Measurements from ENCODE around the gene CHAT. TPM values are rescaled to one million over a fixed set of nuclear protein-coding genes. Genes with fewer than 3 reads are reported as not detected.

Gene CHAT
- total and polyA plus RNA-seq, 4 donors: not detected

GRCh38 chr10:49711481-49711880, 97.6 kb downstream of the CHAT start:
- Histone ChIP-seq H3K9me3 (ENCODE audit: control insufficient read depth in 4 of 4, insufficient read depth in 3 of 4, low read length in 3 of 4) (peaks cover 0 to 3% (median 0%) of the 10 kb centered on the region in 4 donors), H3K27me3 (ENCODE audit: control insufficient read depth in 3 of 3, insufficient read depth in 3 of 3, low read length in 2 of 3) (no peaks in the 10 kb centered on the region), H3K9ac (ENCODE audit: insufficient read depth in 1 of 2, low read length in 2 of 2) (no peak overlapping the region), H3K4me3 (no peak overlapping the region), H3K36me3 (ENCODE audit: control insufficient read depth in 4 of 4, insufficient read depth in 4 of 4, low read length in 4 of 4) (no peaks in the 10 kb centered on the region), H3K4me1 (ENCODE audit: control insufficient read depth in 5 of 5, insufficient read depth in 5 of 5, low read length in 5 of 5) (no peaks in the 10 kb centered on the region), H3K27ac (ENCODE audit: low read depth in 1 of 2, low read length in 1 of 2) (no peak overlapping the region)
- ATAC-seq (ENCODE audit: insufficient read depth, low FRiP score) (no peak), DNase-seq (no peak)
- 66 to 76% methylated on average over 8 of the region's 8 CpGs for WGBS, 2 donors
- TF ChIP-seq CTCF (IDR thresholded peaks at IDR 0.05; ENCODE audit: control extremely low read depth, extremely low read depth): no peak

GRCh38 chr10:49713266-49713665, 99.4 kb downstream of the CHAT start:
- no peak for ATAC-seq (ENCODE audit: insufficient read depth, low FRiP score)
- 68 to 94% methylated on average over 5 of the region's 5 CpGs for WGBS, 2 donors
- TF ChIP-seq CTCF (IDR thresholded peaks at IDR 0.05; ENCODE audit: control extremely low read depth, extremely low read depth): no peak

More at GRCh38 chr10:49713266-49713665, 99.4 kb downstream of the CHAT start:
- H3K9ac ChIP-seq (ENCODE audit: insufficient read depth in 1 of 2, low read length in 2 of 2): no peak overlapping the region
- H3K4me1 ChIP-seq (ENCODE audit: control insufficient read depth in 5 of 5, insufficient read depth in 5 of 5, low read length in 5 of 5): no peaks in the 10 kb centered on the region
- H3K27me3 ChIP-seq (ENCODE audit: control insufficient read depth in 3 of 3, insufficient read depth in 3 of 3, low read length in 2 of 3): no peaks in the 10 kb centered on the region
- H3K4me3 ChIP-seq: no peak overlapping the region
- H3K27ac ChIP-seq (ENCODE audit: low read depth in 1 of 2, low read length in 1 of 2): no peak overlapping the region
- H3K36me3 ChIP-seq (ENCODE audit: control insufficient read depth in 4 of 4, insufficient read depth in 4 of 4, low read length in 4 of 4): no peaks in the 10 kb centered on the region
- DNase-seq: no peak
- peaks cover 0 to 3% (median 0%) of the 10 kb centered on the region in 4 donors for H3K9me3 ChIP-seq (ENCODE audit: control insufficient read depth in 4 of 4, insufficient read depth in 3 of 4, low read length in 3 of 4)

Other genes starting within 250 kb of the CHAT start
- gene DRGX, start 217.9 kb upstream of the CHAT start, total RNA-seq: not detected
- under 1 TPM in 1 of 2 donors, not detected in 1; 0.10 TPM for gene DRGX, start 217.9 kb upstream of the CHAT start, polyA plus RNA-seq
- 10 to 100 TPM; 18.9 to 27.2 TPM for gene ERCC6, start 74.9 kb upstream of the CHAT start, total RNA-seq
- 1 to 10 TPM; 2.8 to 3.5 TPM for gene ERCC6, start 74.9 kb upstream of the CHAT start, polyA plus RNA-seq
- gene SLC18A3, start 3.7 kb upstream of the CHAT start, total RNA-seq: not detected
- not detected for gene SLC18A3, start 3.7 kb upstream of the CHAT start, polyA plus RNA-seq
- gene C10orf53, start 65.6 kb downstream of the CHAT start, total RNA-seq: under 1 TPM; 0.09 to 0.11 TPM
- not detected for gene C10orf53, start 65.6 kb downstream of the CHAT start, polyA plus RNA-seq
- under 1 TPM; 0.14 to 0.86 TPM for gene OGDHL, start 148.3 kb downstream of the CHAT start, total RNA-seq
- gene OGDHL, start 148.3 kb downstream of the CHAT start, polyA plus RNA-seq: under 1 TPM; 0.06 to 0.16 TPM

Data from lung (tissue), 12 donors.